NCI-H1930 (cell line): Measurements from ENCODE around the gene COX19.
A peak's percentile ranks its signal among the peaks of the same experiment; 100 is the strongest.

Experiments
- DNase-seq, 2 experiments: peaks; one replicate each; lab custom pipeline; 2025; lab: John Stamatoyannopoulos, UW

Gene COX19

DNA sequence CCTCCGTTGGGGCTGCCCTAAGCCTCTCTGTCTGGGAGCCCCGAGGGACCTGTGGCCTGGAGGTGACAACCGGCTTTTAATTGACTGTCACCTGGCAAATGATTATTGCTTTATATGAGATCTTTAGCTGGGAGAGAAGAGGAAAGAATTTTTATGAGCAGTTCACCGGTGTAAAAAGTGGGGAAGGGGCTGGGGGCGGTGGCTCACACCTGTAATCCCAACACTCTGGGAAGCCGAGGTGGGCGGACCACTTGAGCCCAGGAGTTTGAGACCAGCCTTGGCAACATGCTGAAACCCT lies 2.6 kb upstream of the COX19 start:
- DNase-seq, result no peak

DNA sequence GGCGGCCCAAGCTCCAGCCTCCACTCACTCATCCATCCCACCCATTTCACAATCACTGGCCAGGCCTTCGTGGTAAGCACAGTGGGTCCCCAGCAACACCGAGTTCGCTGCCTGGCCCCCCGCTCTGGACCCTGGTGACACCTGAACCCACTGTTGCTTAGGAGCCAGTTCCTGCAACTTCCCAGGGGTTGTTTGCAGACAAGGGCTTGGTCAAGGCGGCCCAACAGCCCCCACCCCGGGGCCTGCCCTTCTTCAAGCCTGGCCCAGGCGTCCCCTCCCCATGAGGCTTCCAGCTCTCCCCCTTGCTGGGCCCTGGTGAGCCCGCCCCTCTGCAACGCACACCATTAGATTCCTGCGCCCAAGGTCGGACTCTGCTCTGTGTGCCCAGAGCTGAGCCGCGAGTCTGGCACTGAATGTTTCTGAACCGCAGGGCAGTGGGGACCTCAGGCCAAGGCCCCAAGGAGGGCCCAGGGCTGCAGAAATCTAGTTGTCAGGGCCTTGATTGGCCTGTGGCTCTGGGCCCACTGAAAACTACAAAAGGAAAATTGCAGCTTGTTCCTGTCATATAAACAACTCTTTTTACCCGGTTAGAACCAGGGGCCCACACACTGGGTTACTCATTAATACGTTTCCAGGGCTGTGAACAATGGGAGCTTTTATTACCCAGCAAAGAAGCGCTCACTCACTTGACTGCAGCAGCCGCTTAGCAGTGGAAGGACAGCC lies 2.1 kb upstream of the COX19 start:
- DNase-seq, result peak in 1 of 2 experiments; percentile 12

DNA sequence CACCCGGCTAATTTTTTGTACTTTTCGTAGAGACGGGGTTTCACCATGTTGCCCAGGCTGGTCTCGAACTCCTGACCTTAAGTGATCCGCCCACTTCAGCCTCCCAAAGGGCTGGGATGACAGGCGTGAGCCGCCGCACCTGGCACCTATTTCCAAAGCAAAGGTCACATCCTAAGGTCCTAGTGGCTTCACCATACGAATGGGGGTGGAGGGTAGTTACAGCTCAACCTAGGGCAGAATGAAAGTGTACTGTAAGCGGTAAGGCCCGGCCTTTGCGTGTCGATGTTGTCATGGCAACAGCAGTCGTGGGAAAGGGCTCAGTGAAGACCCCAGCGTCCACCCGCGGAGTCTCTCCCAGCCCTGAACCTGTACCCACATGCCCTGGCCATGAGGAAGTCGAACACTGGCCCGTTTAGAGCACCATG lies 1.6 kb upstream of the COX19 start:
- no peak for DNase-seq

DNA sequence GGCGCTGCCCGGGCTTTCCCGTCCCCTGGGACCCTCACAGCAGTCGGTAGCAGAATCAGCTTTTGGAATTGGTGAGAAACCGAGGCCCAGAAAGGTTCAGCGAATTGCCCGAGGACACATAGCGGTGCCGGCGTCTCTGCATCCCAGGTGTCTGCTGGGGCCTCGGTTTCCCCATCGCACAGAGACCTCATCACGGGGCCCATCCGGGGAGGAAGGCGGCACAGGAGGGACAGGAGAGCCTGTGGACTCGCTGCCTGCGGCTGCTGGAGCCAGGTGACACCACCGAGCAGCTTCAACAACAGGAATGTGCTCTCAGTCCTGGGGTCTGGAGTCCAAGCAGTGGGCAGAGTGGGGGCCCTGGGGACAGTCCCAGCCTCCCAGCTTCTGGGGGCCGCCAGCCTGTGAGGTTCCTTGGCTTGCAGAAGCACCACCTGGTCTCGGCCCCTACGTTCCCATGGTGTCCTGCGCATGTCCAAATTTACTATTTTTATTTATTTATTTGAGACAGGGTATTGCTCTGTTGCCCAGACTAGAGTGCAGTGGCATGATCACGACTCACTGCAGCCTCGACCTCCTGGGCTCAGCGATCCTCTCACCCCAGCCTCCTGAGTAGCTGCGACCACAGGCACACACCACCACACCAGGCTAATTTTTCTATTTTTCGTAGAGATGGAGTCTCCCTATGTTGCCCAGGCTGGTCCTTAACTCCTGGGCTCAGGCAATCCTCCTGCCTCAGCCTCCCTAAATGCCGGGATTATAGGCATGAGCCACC lies 539 bp upstream of the COX19 start:
- no peak for DNase-seq

DNA sequence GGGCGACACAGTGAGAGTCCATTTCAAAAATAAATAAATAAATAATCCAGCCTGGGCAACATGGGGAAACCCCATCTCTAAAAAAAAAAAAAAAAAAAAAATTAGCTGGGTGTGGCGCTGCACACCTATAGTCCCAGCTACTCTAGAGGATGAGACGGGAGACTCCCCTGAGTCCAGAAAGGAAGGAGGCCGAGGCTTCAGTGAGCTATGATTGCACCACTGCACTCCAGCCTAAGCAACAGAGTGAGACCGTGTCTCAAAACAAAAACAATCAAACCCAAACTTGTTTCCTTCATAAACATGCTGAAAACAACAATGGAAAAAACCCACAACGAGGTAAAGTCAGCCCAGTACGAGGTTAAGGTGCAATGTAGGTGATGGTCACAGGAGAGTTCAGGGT lies 1.2 kb downstream of the COX19 start:
- no peak for DNase-seq

DNA sequence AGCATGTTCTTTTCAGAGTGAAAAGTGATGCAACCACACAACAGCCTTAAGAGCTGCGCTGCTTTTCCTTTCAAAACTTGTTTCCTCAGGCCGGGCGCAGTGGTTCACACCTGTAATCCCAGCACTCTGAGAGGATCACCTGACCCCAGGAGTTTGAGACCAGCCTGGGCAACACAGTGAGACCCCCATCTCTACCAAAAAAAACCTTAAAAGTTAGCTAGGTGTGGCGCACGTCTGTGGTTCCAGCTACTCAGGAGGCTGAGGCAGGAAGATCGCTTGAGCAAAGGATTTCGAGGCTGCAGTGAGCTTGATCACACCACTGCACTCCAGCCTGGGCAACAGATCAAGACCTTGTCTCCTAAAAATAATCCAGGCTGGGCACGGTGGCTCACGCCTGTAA lies 2.0 kb downstream of the COX19 start:
- no peak for DNase-seq

DNA sequence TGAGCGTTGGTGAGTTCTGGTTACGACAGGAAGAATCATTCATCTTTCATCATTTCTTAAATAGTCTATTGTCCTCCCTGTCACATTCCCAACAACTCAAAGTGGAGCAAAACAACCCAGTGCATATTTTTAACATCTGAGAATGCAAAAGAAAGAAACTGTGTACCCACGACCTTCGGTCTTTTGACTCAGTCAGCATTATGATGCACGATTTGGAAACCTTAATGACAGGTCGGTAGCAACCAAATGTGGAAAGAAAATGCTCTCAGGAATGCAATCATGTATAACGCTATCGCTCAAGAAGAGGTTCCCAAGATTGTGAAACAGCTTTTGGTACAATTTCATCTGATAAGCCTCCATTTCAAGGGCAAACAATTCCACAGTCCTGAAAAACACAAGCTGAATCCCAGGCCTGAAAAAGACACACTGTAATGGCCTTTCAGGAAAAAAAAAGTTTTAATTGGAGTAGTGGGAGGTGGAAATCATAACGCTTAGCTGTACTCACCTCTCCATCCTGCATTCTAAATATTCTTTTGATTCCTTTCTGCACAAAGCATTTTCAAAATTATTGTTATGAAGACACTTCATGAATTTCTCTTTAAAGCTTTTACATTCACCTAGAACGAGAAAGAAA lies 2.6 kb downstream of the COX19 start:
- no peak for DNase-seq

DNA sequence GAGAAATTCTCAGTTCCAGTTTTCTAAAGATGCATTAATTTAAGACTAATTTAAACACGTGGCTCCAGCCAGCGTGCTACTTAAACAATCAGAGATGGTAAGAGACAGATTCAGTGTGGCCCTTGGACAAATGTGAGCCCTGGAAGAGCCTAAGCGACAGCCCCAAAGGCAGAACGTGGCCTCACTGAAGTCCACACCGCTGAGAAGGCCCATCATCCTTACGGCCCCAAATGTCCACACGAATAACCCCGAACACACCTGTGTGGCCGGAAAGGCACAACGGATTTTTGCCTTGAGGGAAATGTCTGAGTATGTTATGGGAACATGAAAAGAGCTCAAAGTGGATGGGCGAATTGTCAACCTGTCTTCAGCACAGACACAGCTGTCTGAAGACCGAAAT lies 3.2 kb downstream of the COX19 start:
- DNase-seq, result no peak

DNA sequence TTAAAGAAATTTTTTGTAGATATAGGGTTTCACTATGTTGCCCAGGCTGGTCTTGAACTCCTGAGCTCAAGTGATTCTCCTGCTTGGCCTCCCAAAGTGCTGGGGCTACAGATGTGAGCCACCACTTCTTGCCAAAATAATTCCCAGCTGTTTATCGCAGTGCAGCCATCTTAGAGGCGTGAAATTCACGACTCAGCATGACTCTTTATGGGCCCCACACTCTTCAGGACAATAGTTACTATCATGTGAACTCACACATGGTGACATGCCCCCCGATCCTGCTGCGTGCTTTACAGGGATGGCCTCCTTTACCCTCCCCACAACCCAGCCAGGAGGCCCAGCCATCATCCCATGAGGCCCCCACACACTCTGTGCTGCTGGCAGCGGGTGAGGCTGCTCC lies 4.6 kb downstream of the COX19 start:
- DNase-seq, result no peak

DNA sequence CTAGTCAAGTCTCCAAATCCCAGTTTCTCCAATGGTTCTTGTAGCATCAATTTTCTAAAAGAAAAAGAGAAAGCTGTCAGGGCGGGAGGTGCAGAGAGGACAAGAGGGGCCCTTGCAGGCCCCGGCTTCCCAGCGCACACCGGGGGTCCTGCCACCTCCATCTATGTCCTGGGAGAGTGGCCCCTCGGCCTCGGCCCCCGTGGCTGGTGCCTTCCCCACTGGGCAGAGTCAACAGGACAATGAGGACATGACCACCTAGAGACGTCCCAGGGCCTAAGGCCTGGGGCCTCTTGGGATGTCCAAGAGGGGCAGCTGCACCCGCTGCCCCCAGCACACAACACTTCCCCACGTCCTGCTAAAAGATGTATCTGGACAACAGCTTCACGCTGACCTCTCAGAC lies 5.9 kb downstream of the COX19 start:
- no peak for DNase-seq

DNA sequence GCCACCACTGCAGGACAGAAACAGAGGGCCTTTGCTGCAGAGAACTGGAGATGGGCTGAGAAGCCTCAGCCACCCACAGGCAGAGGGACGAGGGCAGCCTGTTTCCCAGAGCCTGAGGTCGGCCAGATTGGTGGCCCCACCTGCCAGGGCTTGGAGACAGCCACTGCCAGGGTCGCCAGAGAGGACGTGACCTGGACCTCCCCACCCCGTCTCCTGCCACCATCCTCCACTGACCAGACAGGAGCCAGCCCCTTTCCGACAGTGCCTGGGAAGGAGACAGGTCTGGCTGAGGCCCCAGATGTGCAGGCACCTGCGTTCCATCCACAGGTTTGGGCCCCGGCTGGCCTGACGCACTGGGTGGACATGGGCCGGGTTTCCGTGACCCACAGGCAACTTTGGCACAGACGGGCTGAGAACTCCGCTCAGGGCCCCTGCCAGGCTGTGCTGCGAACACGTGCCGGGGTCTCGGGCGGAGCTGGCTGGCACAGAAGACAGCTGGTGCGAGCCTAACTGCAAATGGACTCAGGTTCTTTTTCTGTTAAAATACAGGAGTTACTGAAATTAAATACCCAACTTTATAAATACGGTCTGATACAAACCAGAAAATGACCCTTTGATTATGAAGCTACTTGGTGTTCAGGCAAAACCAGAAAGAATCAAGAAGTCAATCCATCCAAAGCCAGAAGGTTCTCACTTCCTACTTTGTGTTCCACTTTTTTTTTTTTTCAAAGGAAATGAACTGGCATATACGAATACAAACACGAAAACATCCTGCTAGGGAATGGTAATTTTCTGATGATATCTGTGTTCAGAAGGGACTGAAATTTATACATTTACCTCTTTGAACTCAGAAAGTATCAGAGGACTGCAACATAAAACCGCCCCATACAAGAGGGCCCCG lies 6.9 kb downstream of the COX19 start:
- no peak for DNase-seq

DNA sequence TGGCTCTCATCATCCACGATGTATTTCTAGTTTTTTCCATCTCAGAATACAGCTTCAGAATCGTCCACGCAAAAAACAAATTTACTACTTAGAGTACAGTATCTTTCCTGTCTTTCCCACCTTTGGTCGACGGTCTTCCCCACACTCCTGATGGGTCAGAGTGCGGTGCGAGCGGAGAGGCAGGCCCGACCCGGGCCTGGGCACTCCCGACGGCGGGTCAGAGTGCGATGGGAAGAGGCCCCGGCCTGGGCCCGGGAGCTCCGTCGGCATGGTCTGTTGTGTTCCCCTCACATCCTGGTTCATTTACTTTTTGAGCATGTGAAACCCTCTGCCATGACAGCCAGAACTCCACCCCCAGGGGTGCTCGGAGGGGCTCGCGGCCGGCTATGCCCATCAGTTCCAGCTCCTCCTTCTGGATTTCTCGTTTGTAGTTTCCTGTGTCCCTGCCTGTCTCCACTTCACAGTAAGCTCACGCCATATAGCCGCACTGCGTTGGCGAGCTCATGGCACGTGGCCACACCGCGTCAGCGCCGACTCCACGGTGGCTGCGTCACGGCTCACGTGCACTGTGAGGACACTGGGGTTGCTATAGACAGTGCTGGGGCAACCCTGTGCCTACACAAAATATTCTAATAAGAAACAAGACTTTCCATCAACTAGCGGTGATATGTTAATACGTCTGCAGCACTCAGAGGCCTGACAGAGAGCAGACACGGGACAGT lies 7.8 kb downstream of the COX19 start:
- no peak for DNase-seq

DNA sequence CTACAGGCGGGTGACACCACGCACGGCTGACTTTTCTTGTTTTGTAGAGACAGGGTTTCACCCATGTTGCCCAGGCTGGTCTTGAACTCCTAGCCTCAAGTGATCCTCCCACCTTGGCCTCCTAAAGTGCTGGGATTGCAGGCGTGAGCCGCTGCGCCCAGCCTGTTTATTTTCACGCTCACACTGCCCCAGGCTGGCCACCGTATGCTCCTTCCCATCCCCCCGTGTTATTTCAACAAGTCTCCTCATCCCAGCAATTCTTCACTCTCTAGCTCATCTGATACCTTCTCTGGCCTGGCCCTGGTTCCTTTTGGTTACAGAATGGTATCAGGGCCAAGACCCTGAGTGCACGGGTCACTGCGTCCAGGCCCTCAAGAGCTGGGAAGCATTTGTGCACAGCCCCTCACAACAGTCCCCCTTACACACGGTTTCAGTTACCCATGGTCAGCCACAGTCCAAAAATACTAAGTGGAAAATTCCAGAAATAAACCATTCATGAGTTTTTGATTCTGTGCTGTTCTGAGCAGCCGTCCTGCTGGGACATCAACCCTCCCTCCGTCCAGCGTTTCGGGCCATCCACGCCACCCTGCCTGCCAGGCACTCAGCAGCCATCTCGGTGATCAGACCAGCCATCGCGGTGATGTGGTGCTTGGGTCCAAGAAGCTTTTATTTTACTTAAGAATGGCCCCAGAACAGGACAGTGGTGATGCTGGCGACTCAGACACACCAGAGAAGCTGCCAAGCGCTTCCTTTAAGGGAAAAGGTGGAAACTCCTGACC lies 8.9 kb downstream of the COX19 start:
- DNase-seq, result no peak

DNA sequence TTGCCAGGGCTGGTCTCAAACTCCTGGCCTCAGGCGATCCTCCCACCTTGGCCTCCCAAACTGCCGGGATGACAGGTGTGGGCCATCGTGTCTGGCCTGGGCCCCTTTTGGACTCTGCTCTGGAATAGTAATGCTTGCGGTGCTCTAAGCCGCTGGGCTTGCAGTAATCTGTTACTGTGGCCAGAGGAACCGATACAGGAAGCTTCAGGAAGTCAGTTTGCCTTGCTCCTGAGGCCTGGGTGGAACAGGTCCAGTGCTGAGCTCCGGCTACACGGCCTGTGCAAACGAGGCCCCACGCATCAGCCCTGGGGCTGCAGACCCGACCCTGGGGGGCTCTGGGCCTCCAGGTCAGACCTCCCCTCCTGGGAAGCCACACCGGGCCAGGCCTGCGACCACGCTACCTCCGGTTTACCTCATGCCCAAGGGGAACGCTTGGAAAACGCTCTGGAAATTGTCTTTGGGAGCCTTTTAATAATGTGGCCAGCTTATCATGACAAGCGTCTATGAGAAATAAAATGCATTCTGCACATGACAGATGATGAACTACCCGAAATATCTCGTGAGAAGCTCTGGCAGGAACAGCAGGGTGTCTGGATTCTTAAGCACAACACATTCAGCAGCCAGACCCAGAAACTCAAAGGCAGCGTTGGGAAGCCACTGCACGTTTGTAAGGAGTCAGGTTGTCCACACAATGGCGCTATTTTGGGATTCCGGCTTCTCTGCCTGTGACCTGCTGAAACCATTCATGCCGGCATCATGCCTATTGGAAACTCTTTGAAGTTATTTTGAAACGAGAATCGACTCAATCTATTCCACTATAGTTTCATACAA lies 10.7 kb downstream of the COX19 start:
- DNase-seq, result no peak

DNA sequence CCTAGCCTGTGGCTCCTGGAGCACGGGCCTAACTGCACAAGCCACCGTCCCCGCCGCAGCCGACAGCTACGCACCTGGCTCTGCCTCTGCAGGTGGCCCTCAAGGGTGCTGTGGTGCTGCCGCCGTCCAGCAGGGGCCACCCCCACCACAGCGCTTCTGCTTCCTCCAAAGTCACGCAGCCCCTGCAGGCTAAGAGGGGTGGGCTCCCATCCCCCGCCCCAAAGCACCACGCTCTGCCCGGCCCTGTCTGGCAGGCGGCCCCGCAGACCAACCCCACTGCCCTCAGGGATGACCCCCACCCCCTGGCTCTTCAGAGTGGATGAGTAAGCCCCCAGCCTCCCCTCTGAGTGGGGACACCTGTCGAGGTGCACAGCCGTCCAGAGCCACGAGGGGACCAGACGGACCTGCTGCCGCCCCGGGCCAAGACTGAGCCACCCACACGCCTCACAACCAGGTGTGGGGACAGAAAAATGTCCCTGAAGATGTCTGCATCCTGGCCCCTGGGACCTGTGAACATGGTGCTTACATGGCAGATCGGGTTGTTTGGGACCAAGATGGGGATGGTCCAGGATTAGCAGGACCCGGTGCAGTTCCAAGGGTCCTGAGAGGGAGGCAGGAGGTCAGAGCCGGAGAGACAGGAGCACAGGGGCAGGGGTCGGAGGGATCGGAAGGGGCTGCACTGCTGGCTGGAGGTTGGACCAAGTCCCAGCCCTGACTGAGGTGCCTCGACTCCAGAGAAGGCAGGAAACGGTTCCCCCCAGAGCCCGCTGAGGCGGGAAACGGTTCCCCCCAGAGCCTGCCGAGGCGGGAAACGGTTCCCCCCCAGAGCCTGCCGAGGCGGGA lies 11.9 kb downstream of the COX19 start:
- no peak for DNase-seq

DNA sequence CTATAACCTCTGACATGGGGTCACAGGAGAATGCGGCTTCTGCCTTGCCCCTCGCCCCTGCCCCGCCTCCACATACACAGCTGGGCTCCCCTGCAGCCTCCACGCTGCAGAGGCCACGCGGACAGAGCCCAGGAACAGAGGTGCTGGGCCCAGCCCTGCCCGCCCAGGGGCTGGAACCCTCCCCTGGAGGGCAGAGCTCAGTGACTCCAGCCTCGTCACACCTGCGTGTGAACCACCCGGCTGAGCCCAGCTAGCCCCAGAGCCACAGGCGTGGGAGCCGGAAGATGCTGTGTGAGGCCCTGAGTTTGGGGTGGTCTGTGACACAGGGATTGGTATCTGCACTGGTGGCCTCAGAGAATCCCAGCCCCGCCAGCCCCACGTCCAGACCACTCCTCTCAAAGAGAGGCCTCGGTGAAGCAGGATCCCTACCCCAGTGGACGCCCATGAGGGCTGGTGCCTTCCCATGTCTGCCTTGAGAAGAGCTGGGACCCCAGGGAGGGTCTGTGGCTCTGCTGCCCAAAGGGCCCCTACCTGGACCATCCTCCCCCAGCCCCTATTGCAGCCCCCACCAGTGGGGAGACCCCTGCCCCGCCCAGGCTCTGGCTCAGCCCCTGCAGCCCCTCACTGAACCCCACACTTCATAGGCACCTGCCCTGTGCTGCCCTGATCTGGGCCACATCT lies 12.8 kb downstream of the COX19 start:
- DNase-seq, result no peak

DNA sequence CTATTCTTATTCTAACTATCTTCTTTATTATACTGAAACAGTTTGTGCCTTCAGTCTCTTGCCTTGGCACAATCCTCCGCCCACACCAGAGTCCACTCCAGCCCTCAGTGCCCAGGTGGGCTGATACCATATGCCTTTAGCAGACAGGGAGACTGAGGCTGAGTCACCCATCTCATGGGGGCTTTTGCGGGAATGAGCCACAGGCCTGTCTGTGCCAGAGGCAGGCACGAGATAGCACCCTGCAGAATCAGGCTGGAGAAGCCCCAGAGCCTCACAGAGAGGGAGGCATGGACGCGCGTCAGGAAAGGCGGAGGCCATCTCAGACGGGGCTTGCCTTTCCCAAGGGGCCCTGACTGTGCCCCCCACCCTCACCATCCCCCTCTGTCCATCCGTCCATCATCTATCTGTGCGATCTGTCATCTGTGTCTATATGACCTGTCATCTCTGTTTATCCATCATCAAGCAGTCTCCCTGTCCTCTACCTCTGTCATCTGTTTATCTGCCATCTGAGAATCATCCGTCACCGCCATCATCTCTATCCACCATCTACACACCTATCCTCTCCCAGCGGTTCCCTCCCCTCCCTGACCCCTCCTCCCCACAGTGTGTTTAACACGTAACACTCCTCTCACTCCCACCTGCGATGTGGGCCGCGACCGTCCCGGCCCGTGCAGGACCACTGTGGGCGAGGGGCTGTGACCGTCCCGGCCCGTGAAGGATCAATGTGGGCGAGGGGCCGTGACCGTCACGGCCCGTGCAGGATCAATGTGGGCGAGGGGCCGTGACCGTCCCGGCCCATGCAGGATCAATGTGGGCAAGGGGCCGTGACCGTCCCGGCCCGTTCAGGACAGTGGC lies 13.6 kb downstream of the COX19 start:
- DNase-seq, result no peak
